OCI-LY7 (cell line): Measurements from ENCODE around the gene PSME3IP1.

Experiments
- CTCF ChIP-seq: fragments of 200-600 bp; sonication (generic); conservative IDR thresholded peaks from 2 replicates; pipeline ENCODE4 v1.5.1; 2014; ENCODE audit warnings: mild to moderate bottlenecking, antibody characterized with exemption, low read length, moderate library complexity, mixed read lengths
- EZH2phosphoT487 ChIP-seq: fragments of 200-600 bp; sonication (generic); IDR thresholded peaks from 2 replicates; pipeline ENCODE4 v1.6.1; 2018; ENCODE audit warnings: low read depth, borderline replicate concordance, mild to moderate bottlenecking, mixed run types, antibody characterized with exemption, low read length, moderate library complexity, mixed read lengths

DNA sequence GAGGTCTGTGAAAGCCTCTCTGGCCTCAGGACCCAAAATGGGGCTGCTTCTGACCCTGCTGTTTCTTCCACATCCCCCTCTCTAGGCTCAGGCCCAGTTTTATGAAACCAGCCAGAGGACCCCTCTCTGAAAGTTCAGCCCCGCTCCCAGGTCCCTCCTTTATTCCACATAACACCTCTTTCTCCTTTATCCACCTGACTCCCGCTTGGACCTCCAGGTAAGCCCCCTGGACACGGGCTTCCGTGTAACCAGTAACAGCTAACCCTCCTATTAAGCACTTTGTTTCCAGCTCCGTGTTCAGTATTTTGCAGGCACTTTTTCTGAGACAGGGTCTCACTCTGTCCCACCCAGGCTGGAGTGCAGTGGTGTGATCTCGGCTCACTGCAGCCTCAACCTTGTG is 37.4 kb downstream of the PSME3IP1 start:
- TF ChIP-seq CTCF (no peak), EZH2phosphoT487 (no peak)
